Measurements from ENCODE around the gene AKNAD1.

DNA sequence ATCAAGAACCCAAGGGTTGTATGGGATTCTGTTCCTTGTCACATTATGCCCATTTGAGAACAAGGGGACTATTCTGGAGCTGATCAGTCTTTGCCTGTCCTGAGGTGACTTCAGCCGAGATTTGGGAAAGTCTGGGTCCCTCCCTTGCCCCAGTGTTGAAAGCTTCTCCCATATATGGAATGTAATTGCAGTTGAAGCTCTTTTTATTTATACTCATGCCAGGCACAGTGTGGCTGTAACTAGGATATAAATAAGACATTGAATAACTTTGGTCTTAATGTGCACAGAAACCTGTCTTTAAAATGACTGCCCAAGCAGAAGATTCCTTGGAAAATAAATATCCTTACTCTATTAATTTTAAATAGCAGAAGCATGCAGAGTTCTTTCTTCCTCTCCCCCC, 15.2 kb downstream of the AKNAD1 start:
- TF ChIP-seq, protein P1, sequence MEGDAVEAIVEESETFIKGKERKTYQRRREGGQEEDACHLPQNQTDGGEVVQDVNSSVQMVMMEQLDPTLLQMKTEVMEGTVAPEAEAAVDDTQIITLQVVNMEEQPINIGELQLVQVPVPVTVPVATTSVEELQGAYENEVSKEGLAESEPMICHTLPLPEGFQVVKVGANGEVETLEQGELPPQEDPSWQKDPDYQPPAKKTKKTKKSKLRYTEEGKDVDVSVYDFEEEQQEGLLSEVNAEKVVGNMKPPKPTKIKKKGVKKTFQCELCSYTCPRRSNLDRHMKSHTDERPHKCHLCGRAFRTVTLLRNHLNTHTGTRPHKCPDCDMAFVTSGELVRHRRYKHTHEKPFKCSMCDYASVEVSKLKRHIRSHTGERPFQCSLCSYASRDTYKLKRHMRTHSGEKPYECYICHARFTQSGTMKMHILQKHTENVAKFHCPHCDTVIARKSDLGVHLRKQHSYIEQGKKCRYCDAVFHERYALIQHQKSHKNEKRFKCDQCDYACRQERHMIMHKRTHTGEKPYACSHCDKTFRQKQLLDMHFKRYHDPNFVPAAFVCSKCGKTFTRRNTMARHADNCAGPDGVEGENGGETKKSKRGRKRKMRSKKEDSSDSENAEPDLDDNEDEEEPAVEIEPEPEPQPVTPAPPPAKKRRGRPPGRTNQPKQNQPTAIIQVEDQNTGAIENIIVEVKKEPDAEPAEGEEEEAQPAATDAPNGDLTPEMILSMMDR (IDR thresholded peaks at IDR 0.05), result no peak
- no peak for TF ChIP-seq POLR2A (IDR thresholded peaks at IDR 0.05)

Data from right lobe of liver (tissue), 4 donors.